ENCODE data around the gene C1orf122. TPM values are rescaled to one million over a fixed set of nuclear protein-coding genes. Genes with fewer than 3 reads are reported as not detected.

The C1orf122 gene
- total and polyA plus RNA-seq, 2 of the 8 experiments (the other 6 are each of a cell fraction or from before 2014, with no cell fraction given) = 32.1 to 36.9 TPM

- no peak overlapping the region for H3K4me3 ChIP-seq (ENCODE audit: extremely low read depth in 1 of 4, insufficient read depth in 2 of 4, low read depth in 3 of 4, low read length in 4 of 4)
- no peak overlapping the region for H2BK5ac ChIP-seq (ENCODE audit: low read depth, low read length)
- H4K8ac ChIP-seq (ENCODE audit: extremely low read depth, insufficient read depth, low read length) = no peak overlapping the region
- H3K4me2 ChIP-seq (ENCODE audit: insufficient read depth in 1 of 2, low read depth in 2 of 2, low read length in 2 of 2) = no peak overlapping the region
- no peak overlapping the region for H4K5ac ChIP-seq (ENCODE audit: insufficient read length, low read depth, low read length)
- peaks cover 0 to 46% of the 10 kb centered on the region in 2 experiments; a peak in 3 of 4 replicates for H3K79me2 ChIP-seq (ENCODE audit: control insufficient read depth in 1 of 2, insufficient read depth in 2 of 2, low read length in 2 of 2)
- POLR2A ChIA-PET (ENCODE audit: partially characterized antibody) = interaction anchor here (1.3 kb wide), 1 partner anchor 47 kb away, joined by 3 read pairs; the partner anchor contains the start of gene C1orf122
- no peaks in the 10 kb centered on the region for H3K9me3 ChIP-seq (ENCODE audit: insufficient read depth in 2 of 2, low read depth in 1 of 2, low read length in 1 of 2)
- H2AFZ ChIP-seq (ENCODE audit: low read length) = no peak overlapping the region
- no peak overlapping the region for H2BK20ac ChIP-seq (ENCODE audit: low read length)
- H3K23ac ChIP-seq (ENCODE audit: insufficient read length) = no peak overlapping the region
- no peak overlapping the region for H2BK12ac ChIP-seq (ENCODE audit: low read depth, low read length)
- no peak overlapping the region for H3K18ac ChIP-seq (ENCODE audit: extremely low read depth, low read length)
- no peaks in the 10 kb centered on the region for H3K4me1 ChIP-seq (replicated peaks in 1 of 4; ENCODE audit: control insufficient read depth in 3 of 4, insufficient read depth in 4 of 4, low read length in 3 of 4)
- no peak overlapping the region for H3K4ac ChIP-seq (replicated peaks; ENCODE audit: insufficient read length, low read depth, low read length)
- TF ChIP-seq PHF8 (conservative IDR thresholded peaks at IDR 0.05; ENCODE audit: low read depth, low read length) = no peak
- H2BK15ac ChIP-seq (ENCODE audit: low read length) = no peak overlapping the region
- DNase-seq (ENCODE audit: low read depth in 1 of 2, low spot score in 2 of 2) = no peak
- CTCF ChIA-PET (ENCODE audit: partially characterized antibody) = no interaction called here
- no peak for FAIRE-seq
- no peak overlapping the region for H2AK5ac ChIP-seq (ENCODE audit: low read depth, low read length)
- H4K91ac ChIP-seq (replicated peaks; ENCODE audit: insufficient read length, low read length) = no peak overlapping the region
- no peak overlapping the region for H3K56ac ChIP-seq (replicated peaks; ENCODE audit: insufficient read length, low read depth, low read length)
- H3K79me1 ChIP-seq (ENCODE audit: low read depth, low read length) = 0 out of 2 replicates have a peak, but pooled peaks cover 7% of the 10 kb centered on the region
- no peak overlapping the region for H2BK120ac ChIP-seq (replicated peaks; ENCODE audit: low read depth, low read length)
- no peaks in the 10 kb centered on the region for H3K27me3 ChIP-seq (replicated peaks in 1 of 4; ENCODE audit: control insufficient read depth in 3 of 4, extremely low read depth in 1 of 4, insufficient read depth in 3 of 4, low read length in 3 of 4)
- H3K9ac ChIP-seq (replicated peaks in 1 of 4; ENCODE audit: extremely low read depth in 1 of 4, low read depth in 3 of 4, low read length in 3 of 4) = no peak overlapping the region
- H3K36me3 ChIP-seq (ENCODE audit: control insufficient read depth in 2 of 4, insufficient read depth in 4 of 4, low read length in 3 of 4) = peaks cover 5 to 11% (median 8%) of the 10 kb centered on the region in 4 experiments; a peak in 6 of 8 replicates
- no peak overlapping the region for H3K27ac ChIP-seq (ENCODE audit: low read depth, low read length)
- WGBS, 2 experiments (ENCODE audit: extremely low coverage in 1 of 2, insufficient coverage in 1 of 2, insufficient read length in 1 of 2, insufficient replicate concordance in 2 of 2, low coverage in 1 of 2, low lambda C conversion rate in 2 of 2, missing lambda C conversion rate in 1 of 2) = 97% methylated on average over 6 of the region's 6 CpGs; no CpG with 5 or more reads in 1 of the 2 experiments
- H3K14ac ChIP-seq (ENCODE audit: insufficient read length) = no peak overlapping the region
- H4K20me1 ChIP-seq (replicated peaks in 1 of 2; ENCODE audit: control insufficient read depth in 1 of 2, insufficient read depth in 2 of 2, low read length in 2 of 2) = peaks cover 0 to 6% of the 10 kb centered on the region in 2 experiments
- no peaks in the 10 kb centered on the region; the same call in 1 of the 2 replicates for H3K23me2 ChIP-seq (ENCODE audit: low read depth, low read length)
Measured at GRCh38 chr1:37854406-37854805, 46.8 kb downstream of the C1orf122 start.

Other genes with a start within 250 kb of the C1orf122 start
- gene GNL2, start 211.9 kb upstream of the C1orf122 start, total RNA-seq (2021; fragmentation: NEBNext Ultra II Directional; extraction: Animal tissue kit (Norgen Biotek cat#: 25700)) = 88.3 and 95.6 TPM in 2 replicates
- gene GNL2, start 211.9 kb upstream of the C1orf122 start, polyA plus RNA-seq (2011; rRNA removed) = 14.0 and 22.2 TPM in 2 replicates
- gene RSPO1, start 172.9 kb upstream of the C1orf122 start, total RNA-seq (2021; fragmentation: NEBNext Ultra II Directional; extraction: Animal tissue kit (Norgen Biotek cat#: 25700)) = 0.21 TPM in 1 of 2 replicates, not detected in the other
- gene RSPO1, start 172.9 kb upstream of the C1orf122 start, polyA plus RNA-seq (2011; rRNA removed) = 0.28 and 0.39 TPM in 2 replicates
- 41.6 and 43.9 TPM in 2 replicates for gene CDCA8, start 115.3 kb upstream of the C1orf122 start, total RNA-seq (2021; fragmentation: NEBNext Ultra II Directional; extraction: Animal tissue kit (Norgen Biotek cat#: 25700))
- gene CDCA8, start 115.3 kb upstream of the C1orf122 start, polyA plus RNA-seq (2011; rRNA removed) = 37.8 and 46.2 TPM in 2 replicates
- gene EPHA10, start 42.7 kb upstream of the C1orf122 start, total RNA-seq (2021; fragmentation: NEBNext Ultra II Directional; extraction: Animal tissue kit (Norgen Biotek cat#: 25700)) = 1.0 and 1.5 TPM in 2 replicates
- 0.54 and 1.2 TPM in 2 replicates for gene EPHA10, start 42.7 kb upstream of the C1orf122 start, polyA plus RNA-seq (2011; rRNA removed)
- 4.2 and 4.8 TPM in 2 replicates for gene MANEAL, start 13.9 kb upstream of the C1orf122 start, total RNA-seq (2021; fragmentation: NEBNext Ultra II Directional; extraction: Animal tissue kit (Norgen Biotek cat#: 25700))
- 7.1 and 7.2 TPM in 2 replicates for gene MANEAL, start 13.9 kb upstream of the C1orf122 start, polyA plus RNA-seq (2011; rRNA removed)
- 21.6 and 23.1 TPM in 2 replicates for gene YRDC, start 418 bp downstream of the C1orf122 start, total RNA-seq (2021; fragmentation: NEBNext Ultra II Directional; extraction: Animal tissue kit (Norgen Biotek cat#: 25700))
- 20.6 and 21.1 TPM in 2 replicates for gene YRDC, start 418 bp downstream of the C1orf122 start, polyA plus RNA-seq (2011; rRNA removed)
- 12.6 and 15.5 TPM in 2 replicates for gene MTF1, start 51.8 kb downstream of the C1orf122 start, total RNA-seq (2021; fragmentation: NEBNext Ultra II Directional; extraction: Animal tissue kit (Norgen Biotek cat#: 25700))
- gene MTF1, start 51.8 kb downstream of the C1orf122 start, polyA plus RNA-seq (2011; rRNA removed) = 3.2 and 4.0 TPM in 2 replicates
- 23.7 and 25.1 TPM in 2 replicates for gene INPP5B, start 139.3 kb downstream of the C1orf122 start, total RNA-seq (2021; fragmentation: NEBNext Ultra II Directional; extraction: Animal tissue kit (Norgen Biotek cat#: 25700))
- gene INPP5B, start 139.3 kb downstream of the C1orf122 start, polyA plus RNA-seq (2011; rRNA removed) = 13.5 and 14.0 TPM in 2 replicates
- 137 and 145 TPM in 2 replicates for gene SF3A3, start 182.2 kb downstream of the C1orf122 start, total RNA-seq (2021; fragmentation: NEBNext Ultra II Directional; extraction: Animal tissue kit (Norgen Biotek cat#: 25700))
- 25.0 and 40.5 TPM in 2 replicates for gene SF3A3, start 182.2 kb downstream of the C1orf122 start, polyA plus RNA-seq (2011; rRNA removed)
- gene FHL3, start 197.7 kb downstream of the C1orf122 start, total RNA-seq (2021; fragmentation: NEBNext Ultra II Directional; extraction: Animal tissue kit (Norgen Biotek cat#: 25700)) = 35.6 and 35.8 TPM in 2 replicates
- gene FHL3, start 197.7 kb downstream of the C1orf122 start, polyA plus RNA-seq (2011; rRNA removed) = 14.3 and 22.8 TPM in 2 replicates
- 56.4 and 60.5 TPM in 2 replicates for gene UTP11, start 204.9 kb downstream of the C1orf122 start, total RNA-seq (2021; fragmentation: NEBNext Ultra II Directional; extraction: Animal tissue kit (Norgen Biotek cat#: 25700))
- 18.2 and 19.5 TPM in 2 replicates for gene UTP11, start 204.9 kb downstream of the C1orf122 start, polyA plus RNA-seq (2011; rRNA removed)
- gene POU3F1, start 239.0 kb downstream of the C1orf122 start, total RNA-seq (2021; fragmentation: NEBNext Ultra II Directional; extraction: Animal tissue kit (Norgen Biotek cat#: 25700)) = 10.8 and 11.6 TPM in 2 replicates
- 4.2 and 7.1 TPM in 2 replicates for gene POU3F1, start 239.0 kb downstream of the C1orf122 start, polyA plus RNA-seq (2011; rRNA removed)